ENCODE measurements around the gene CDC42SE2.

Gene CDC42SE2

DNA sequence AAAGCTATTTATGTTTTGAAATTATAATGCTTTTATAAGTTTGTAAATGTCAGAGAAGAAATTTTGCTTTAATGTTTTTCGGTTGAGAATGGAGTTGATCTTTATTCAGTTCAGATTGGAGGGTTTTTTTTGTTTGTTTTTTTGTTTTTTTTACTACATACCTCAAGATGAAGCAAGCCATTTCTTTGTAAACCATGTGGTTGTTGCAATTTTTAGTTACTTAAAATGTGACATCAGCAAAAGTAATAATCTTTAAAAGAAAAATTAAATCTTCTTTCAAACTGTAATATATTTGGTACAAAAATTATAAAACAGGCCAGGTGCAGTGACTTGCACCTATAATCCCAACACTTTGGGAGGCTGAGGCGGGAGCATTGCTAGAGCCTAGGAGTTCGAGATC is 102.6 kb downstream of the CDC42SE2 start:
- DNase-seq (ENCODE audit: low spot score), result no peak

DNA sequence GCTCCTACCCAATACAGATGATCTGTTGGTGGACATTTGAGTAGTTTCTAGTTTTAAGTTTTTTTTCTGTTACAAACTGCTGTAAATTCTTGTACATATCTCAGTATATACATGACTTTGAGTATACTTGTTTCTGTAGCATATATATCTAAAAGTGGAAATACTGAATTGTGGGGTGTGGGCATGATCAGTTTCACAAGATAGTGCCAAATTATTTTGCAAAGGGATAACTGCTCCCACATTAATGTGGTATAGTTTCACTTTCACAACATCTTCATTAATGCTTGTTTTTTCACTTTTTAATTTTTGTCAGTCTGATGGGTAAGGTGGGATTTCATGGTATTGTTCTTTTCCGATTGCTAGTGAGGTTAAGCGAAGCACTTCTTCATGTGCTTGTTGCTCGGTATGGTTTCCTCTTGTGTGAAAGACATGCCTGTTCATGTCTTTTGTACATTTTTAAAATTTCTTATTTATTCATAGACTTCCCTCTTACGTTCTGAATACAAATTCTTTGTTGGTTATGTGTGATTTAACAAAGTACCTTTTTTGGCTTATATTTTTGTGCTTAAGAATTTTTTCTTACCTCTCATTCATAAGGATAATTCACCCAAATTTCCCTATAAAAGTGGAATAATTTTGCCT is 103.5 kb downstream of the CDC42SE2 start:
- DNase-seq (ENCODE audit: low spot score), result no peak

DNA sequence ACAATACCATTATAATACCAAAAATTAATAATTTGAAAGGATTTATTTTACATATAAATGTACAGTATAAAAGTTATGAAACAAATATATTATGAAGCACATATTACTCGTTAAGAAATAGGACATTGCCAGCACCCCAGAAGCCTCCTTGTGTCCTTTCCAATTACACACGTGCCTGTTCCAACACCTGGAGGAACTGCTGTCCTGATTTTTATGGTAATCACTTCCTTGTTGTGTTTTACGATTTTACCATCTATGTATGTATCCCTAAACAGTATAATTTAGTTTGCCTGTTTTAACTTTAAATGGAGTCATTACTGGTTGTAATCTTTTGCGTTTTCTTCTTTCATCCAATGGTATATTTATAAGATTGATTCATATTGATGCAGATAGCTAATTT is 105.0 kb downstream of the CDC42SE2 start:
- DNase-seq (ENCODE audit: low spot score), result no peak

DNA sequence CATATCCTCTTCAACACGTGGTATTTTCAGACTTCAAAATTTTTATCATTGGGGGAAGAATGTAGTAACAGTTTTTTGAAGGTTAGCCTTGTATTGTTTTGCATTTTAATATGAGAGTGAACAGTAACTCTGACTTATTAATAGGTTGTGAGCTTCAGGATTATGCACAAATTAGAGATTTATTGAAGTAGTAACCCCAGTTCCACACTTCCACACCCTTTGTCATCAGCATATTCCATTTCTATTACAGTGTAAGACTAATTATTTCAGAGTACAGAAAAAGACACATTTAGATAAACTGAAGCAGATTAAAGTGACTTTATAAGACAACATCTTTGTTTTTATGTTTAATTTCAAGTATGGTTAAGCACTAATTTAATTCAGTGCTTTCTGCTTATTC is 105.7 kb downstream of the CDC42SE2 start:
- no peak for DNase-seq (ENCODE audit: low spot score)

DNA sequence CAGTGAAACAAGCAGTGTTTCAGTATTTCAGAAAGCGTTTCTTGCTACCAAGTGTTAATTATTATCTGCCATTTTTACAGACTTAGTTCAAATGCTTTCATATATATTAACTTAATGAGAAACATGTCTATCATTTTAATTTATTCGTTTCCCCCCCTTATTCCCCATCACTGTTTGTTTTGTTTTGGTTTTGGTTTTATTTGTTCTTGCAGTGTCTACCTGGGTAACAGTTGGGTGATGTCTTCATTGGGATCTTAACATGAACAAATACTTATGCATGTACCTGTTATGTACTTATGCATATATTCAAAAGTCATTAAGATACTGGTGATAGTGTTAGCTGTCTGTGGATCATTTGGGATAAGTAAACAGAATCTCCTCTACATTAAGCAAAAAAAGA is 108.0 kb downstream of the CDC42SE2 start:
- no peak for DNase-seq (ENCODE audit: low spot score)

DNA sequence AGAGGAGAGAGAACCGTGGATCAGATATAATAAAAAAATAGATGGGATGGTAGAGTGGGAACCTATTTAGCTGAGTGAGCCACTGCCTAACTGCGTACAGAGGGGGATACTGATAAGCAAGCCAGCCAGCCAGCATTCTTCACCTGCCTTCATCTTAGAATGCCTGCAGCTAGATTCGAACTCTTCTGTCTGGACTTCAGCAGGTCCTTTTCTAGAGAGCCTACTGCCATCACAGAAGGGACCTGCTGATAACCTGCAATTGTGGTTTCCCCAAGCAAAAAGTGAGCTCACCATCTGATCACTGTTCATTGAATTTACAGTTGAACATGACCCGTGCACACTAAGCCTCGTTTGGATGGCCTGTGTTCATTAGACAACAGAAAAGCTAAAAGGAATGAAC is 109.4 kb downstream of the CDC42SE2 start:
- DNase-seq (ENCODE audit: low spot score), result peak; percentile 19

DNA sequence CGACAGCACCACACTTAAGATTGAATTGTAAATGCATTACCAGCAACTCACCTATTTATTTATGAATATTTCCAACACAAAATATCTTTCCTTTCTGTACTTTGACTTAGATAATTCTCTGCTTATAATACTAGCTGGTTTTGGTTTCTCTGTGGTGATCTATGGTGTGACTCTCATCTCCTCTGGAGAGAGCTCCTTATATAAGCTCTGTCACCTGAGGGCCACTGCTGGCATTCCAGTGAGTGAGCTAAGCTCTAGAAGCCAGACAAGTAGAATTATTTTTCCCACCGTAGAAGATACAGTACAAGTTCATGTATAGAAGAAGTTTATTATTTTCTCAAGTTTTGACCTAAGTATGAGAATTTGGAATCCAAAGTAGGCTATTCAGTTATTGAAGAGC is 111.5 kb downstream of the CDC42SE2 start:
- DNase-seq (ENCODE audit: low spot score), result no peak

DNA sequence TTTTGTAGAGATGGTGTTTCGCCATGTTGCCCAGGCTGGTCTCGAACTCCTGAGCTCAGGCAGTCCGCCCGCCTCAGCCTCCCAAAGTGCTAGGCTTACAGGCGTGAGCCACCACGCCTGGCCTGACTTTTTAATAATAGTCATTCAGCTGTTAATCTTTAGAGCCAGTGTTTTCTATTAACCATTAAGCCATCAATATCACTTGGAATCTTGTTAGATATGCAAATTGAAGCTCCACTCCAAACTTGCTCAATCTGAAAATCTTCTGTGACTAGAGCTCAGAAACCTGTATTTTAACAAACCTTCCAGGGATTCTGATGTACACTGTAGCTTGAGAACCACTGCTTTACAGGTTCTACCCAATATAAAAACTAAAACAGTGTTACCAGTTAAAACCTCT is 113.5 kb downstream of the CDC42SE2 start:
- no peak for DNase-seq (ENCODE audit: low spot score)

DNA sequence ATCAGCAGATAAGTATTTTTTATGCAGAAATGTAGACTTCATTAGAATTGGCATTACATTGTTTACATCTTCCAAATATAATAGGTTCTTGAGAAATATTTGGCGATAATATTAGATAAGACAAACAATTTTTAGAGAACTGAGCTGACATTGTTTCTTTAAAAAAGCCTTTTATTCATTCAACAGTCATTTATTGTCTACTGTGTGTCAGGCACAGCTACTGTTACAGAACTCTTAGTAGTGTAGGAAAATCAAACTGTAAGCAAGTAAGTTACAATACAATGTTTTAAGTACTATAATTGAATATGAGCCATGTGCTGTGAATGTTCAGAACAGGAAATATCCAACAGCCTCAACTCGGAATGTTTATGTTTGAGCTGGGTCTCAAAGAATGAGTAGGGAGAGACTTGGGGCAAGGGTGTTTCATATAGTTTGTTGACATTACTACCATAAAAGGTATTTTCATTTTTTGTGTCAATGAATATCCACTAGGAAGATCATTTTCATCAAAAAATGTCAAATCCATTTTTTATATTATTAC is 114.0 kb downstream of the CDC42SE2 start:
- DNase-seq (ENCODE audit: low spot score), result no peak

DNA sequence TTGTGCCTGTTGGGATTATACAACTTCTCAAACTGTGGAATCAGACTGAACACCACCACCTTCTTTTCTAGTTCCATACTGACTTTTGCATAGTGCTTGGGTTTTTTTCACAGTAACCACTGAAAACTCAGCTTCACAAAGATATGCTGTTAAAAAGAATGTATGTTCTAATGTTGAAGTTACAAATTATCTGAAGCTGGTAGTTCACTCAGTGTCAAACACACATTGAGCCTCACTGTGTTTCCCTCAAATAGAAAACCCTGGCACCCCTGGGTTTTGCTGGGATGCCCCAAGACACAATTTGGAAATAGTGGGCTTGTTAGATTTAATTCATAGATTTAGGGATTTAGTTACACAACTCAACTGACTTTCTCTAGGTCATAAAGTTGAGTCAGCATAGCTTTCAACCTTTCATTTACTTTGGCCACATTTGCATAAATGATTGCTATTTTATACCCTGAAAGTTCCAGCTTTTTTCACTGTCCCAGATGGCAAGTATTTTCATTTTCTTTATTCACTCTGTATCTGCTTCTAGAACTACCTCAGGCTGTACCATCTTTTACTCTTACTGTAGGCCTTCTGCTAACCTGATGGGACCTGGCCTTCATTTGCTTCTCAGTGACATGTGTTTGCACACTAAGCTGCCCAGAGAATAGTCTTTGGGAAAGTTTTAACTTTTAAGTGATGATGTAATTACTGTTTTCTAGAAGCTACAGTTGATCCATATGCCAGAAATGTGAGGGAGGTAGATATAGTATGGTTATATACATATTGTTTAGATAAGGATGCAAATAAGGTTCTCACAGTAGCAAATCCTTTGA is 115.1 kb downstream of the CDC42SE2 start:
- DNase-seq (ENCODE audit: low spot score), result peak; percentile 57

DNA sequence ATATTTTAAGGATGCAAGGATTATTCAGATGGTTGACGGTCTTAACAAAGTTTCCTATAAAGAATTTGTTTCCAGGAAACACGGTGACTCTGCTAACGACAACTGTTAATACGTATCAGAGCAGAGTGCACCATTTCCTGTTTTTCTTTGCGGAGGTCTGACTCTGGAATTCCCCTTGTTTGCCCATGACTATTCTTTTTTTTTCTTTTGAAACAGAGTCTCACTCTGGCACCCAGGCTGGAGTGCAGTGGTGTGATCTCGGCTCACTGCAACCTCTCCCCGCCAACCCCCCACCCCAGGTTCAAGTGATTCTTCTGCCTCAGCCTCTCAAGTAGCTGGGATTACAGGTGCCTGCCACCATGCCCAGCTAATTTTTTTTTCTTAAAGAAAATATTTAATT is 115.9 kb downstream of the CDC42SE2 start:
- no peak for DNase-seq (ENCODE audit: low spot score)

DNA sequence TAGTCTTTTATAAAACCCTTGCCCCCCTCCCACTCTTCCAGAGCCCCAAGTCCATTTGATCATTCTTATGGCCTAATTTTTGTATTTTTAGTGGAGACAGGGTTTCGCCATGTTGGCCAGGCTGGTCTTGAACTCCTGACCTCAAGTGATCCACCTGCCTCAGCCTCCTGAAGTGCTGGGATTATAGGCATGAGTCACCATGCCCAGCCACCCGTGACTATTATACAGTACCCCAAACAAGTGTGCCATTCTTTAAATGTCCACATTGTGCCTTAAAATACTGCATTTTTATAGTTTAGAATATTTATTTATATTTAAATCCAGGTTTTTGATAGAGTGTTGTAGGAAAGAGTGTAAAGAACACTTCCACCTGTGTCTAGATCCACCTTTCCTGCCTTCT is 116.4 kb downstream of the CDC42SE2 start:
- DNase-seq (ENCODE audit: low spot score), result peak; percentile 15

DNA sequence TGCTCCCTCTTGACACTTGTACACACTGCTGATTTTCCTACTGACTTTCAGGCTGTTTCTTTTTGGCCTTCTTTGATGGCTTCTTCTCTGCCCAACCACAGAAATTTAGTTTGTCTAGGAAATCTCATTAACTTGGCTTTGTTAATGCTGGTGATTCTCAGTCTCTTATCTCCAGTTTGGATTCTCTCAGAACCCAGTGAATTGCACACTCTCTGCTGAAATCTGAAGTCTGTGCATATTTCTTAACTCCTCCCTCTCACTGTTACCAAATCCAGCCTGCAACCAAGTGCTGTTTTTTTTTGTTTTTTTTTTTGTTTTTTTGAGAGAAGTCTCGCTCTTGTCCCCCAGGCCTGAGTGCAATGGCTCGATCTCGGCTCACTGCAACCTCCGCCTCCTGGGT is 117.2 kb downstream of the CDC42SE2 start:
- no peak for DNase-seq (ENCODE audit: low spot score)

DNA sequence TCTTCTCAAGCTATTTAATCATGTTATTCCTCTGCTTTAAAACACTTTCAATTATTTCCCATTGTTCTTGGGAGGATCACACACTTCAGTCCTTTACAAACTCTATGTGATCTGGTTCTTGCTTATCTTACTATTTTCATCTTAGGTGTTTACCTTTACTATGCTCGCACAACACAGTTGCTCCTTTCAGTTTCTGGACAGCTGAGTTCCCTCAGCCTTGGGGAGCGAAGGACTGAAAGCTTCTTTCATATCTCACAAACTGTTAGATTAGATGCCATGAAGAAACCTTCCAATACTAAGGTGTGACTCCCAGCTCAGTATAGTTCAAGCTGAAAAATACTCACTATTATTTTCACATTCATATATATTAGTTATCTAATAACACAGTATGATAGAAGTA is 117.9 kb downstream of the CDC42SE2 start:
- DNase-seq (ENCODE audit: low spot score), result peak; percentile 23

DNA sequence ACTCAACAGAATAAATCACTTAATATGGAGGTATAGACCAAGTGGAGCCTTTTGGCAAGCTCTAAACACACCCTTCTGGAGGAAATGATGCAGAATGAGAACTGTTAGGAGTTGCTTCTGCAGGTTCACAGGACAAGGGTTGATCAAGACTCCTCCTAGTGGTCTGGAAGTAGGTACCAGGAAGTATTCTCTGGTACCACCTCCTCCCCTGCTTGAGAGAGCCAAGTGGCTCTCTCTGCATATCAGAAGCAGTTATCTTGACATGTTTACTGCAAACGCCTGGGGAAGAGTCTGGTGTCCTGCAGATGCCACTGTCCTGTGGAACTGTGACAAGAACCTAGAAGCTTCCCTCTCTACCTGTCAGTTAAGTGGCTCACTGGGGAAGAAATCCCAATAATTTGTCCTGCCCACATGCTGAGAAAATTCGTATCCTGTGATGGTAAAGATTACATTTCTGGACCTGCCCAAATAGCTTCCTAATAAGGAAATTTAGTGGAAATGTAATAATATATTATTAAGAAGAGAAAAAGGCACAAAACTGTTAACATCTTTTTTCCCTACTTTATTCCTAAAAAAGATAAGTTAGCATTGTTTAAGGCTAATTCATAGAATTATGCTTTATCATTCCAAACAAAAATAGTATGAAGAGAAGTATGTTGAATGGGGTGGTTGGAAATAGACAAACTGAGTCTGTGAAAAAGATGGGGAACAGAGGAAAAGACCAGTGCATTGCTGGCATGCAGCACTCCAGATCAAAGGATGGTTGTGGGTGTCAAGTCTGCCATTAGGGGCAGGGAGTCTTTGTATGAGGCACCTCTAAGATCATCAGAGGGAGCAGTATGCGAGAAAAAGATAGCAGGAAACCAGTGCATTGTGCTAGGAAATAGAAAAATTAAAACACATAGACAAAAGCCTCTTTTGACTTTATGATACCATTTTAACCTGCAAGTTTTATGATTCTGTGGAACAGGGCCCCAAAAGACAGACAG is 118.8 kb downstream of the CDC42SE2 start:
- peak; percentile 90 for DNase-seq (ENCODE audit: low spot score)

DNA sequence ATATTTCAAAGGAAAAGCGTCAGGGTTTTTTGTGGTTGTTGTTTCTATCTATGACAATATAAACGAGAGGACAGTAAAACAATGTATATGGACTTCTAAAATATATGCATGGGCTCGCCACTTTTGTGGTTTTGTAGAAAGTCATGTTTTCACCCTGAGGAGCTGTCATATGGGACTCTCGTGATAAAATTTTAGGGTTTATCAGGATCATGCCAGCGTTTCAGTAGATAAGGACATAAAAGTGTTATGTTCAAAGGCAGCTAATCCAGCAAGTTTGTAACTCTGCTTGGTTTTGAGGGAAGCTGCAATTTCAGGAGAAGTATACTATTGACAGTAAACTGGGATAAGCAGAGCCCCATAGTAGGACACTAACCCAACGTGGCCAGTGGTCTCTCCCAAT is 120.3 kb downstream of the CDC42SE2 start:
- peak; percentile 54 for DNase-seq (ENCODE audit: low spot score)

DNA sequence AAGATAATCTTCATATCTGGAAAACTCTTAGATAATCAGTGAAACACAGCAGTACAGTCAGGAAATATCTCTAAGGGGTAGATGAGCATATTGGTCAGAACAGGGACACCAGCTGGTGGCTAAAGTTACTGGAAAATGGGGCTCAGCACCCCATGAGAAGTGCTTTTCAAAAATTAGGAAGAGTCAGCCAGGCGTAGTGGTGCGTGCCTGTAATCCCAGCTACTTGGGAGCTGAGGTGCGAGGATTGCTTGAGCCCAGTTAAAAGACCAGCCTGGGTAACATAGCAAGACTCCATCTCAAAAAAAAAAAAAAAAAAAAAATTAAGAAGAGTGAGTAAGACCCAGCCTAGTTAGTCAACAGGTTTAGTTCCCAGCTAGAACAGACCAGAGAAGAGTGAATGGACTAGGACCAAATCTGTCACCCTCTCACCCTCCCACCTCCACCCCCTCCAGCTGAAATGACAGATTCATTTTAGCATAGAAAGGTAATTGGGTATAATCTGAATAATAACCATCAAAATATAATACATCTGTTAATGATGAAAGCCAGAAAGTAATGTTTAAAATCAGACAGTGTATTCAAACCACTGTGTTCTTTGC is 120.9 kb downstream of the CDC42SE2 start:
- peak; percentile 18 for DNase-seq (ENCODE audit: low spot score)

DNA sequence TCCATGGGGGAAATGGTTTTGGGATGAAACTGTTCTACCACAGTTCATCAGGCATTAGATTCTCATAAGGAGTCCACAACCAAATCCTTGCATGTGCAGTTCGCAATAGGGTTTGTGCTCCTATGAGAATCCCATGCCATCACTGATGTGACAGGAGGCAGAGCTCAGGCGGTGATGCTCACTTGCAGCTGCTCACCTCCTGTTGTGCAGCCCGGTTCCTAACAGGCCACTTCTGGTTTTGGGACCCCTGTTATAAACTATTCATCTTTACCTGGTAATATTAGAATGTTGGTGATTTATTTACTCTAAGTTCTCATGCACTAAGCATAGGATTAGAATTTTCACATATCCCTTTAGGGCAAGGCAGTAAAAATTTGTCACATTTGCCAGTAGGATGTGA is 122.3 kb downstream of the CDC42SE2 start:
- no peak for DNase-seq (ENCODE audit: low spot score)

DNA sequence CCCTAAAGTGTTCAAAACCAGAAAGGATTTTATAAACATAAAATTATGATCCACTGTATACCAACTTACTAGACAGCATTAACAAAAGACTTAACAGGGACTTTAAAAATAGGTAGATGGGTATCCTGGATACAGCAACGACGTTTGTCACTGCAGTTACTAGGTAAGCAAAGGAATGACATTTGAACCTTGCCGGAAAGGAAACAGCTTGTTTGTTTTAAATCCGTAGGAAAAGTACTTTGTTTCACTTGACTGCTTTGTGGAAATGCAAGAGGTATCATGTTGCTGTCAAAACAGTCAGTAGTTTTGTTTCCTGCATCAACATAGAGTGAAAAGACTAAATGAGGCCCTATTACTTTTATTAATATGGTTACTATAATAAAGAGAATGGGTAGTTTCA is 122.9 kb downstream of the CDC42SE2 start:
- DNase-seq (ENCODE audit: low spot score), result no peak

DNA sequence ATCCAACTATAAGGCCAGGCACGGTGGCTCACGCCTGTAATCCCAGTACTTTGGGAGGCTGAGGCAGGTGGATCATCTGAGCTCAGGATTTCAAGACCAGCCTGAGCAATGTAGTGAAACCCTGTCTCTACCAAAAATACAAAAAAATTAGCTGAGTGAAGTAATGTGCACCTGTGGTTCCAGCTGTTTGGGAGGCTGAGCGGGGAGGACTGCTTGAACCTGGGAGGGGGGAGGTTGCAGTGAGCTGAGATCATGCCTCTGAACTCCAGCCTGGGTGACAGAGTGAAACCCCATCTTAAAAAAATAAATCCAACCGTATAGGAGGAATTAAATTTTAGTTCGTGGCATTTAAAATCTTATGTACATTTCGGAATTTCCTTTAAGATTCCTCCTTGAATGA is 123.4 kb downstream of the CDC42SE2 start:
- no peak for DNase-seq (ENCODE audit: low spot score)

DNA sequence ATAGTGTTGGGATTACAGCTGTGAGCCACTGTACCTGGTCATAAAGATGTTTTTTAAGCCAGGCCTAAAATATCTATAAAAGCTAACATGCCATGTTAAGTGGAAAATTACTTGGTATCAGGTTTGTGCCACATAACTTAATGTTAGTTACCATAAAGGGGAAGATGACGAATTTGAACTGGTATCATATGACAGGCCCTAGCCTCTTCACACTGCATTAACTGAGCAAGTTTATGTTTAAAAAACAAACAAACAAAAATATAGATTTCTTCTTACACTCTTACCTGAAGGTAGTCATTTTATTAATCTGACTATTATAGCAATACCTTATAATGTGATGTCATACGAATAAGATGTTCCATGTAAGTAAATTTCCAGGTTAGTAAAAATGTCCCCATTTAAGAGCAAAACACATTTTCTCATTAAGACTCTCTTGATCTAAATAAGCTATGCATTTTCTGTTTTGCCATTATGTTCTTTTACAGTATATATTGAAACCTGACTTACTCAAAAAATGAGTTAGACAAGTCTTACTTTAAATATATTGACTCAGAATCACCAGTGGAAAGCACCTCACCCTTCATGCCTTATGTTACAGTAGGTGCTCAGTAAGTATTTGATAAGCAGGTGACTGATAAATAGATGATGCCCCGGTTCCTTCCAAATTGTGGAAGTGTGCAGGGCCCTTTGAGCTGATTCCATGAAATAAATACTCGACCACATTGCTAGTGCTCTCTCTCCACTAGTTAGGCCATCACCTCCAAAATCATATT is 125.4 kb downstream of the CDC42SE2 start:
- DNase-seq (ENCODE audit: low spot score), result no peak

Data from hematopoietic multipotent progenitor cell treated with erythropoietin and hydrocortisone succinate and interleukin-3 and kit ligand, for 17 days (in vitro differentiated cells).